Thyroid gland (tissue), 4 donors: ENCODE results near the gene YJU2. TPM values are rescaled to one million over a fixed set of nuclear protein-coding genes. Genes with fewer than 3 reads are reported as not detected.
"Not testable (repeated sequence)": the region's sequence is repeated elsewhere in the genome, so short reads cannot be mapped to it uniquely, and the experiment has no call there.

Experiments
- DNase-seq, 2 donors: peaks; one replicate each; pipeline ENCODE4 v3.0.0-alpha.2; 2019
- H3K27ac ChIP-seq, 3 donors: fragments of 200-600 bp; sonication (generic); 1 replicate in 2 of 3; 2 replicates in 1 of 3; pipeline ENCODE4 v1.5.1; 2016 to 2019; ENCODE audit warnings: mild to moderate bottlenecking in 1 of 3, moderate library complexity in 1 of 3
- H3K27me3 ChIP-seq: fragments of 200-600 bp; sonication (generic); one replicate; pipeline ENCODE4 v1.5.1; 2019
- H3K36me3 ChIP-seq, 2 donors: fragments of 200-600 bp; sonication (generic); one replicate each; pipeline ENCODE4 v1.5.1; 2016 to 2019
- H3K4me1 ChIP-seq, 2 donors: fragments of 200-600 bp; sonication (generic); one replicate each; pipeline ENCODE4 v1.5.1; 2017 to 2019
- H3K4me3 ChIP-seq, 3 donors: fragments of 200-600 bp; sonication (generic); replicated peaks in 1 of 3; 1 replicate in 2 of 3; 2 replicates in 1 of 3; pipeline ENCODE4 v1.5.1; 2016; ENCODE audit warnings: mild to moderate bottlenecking in 1 of 3
- H3K9me3 ChIP-seq: fragments of 200-600 bp; sonication (generic); one replicate; pipeline ENCODE4 v1.5.1; 2017
- POLR2A ChIP-seq, 2 donors: fragments of 450-650 bp; IDR thresholded peaks; one replicate each; pipeline ENCODE4 v1.6.1; 2017; ENCODE audit warnings: antibody characterized with exemption in 2 of 2, mild to moderate bottlenecking in 2 of 2, moderate library complexity in 1 of 2
- WGBS, 2 donors: methylation state at CpG; one replicate each; pipeline ENCODE4 v1.1.5; 2017; 5-methylcytosine and 5-hydroxymethylcytosine counted together
- intact Hi-C: fragments of 100-400 bp; cut with DNase I; formaldehyde crosslinking; loops from one replicate; pipeline ENCODE4 v1.15.1; 2023
- total RNA-seq, 4 donors: library from RNA; depleted of rRNA; stranded (reverse); fragments of >200 nt; gene quantifications; one replicate each; pipeline ENCODE4 v1.2.3, GENCODE V29; 2016
- TF ChIP-seq, protein P1 (sequence below), 6 experiments: fragments of 200-600 bp in 3 of 6; fragments of 450-650 bp in 3 of 6; sonication (generic) in 3 of 6; IDR thresholded peaks; one replicate each; pipeline ENCODE4 v1.5.1; 2016 to 2019; ENCODE audit warnings: antibody characterized with exemption in 6 of 6, mild to moderate bottlenecking in 2 of 6, inconsistent platforms in 1 of 6, moderate library complexity in 1 of 6

YJU2 gene
- total RNA-seq, 4 donors from 2014 or later, result 25.9 to 34.1 (median 31.3) TPM

DNA sequence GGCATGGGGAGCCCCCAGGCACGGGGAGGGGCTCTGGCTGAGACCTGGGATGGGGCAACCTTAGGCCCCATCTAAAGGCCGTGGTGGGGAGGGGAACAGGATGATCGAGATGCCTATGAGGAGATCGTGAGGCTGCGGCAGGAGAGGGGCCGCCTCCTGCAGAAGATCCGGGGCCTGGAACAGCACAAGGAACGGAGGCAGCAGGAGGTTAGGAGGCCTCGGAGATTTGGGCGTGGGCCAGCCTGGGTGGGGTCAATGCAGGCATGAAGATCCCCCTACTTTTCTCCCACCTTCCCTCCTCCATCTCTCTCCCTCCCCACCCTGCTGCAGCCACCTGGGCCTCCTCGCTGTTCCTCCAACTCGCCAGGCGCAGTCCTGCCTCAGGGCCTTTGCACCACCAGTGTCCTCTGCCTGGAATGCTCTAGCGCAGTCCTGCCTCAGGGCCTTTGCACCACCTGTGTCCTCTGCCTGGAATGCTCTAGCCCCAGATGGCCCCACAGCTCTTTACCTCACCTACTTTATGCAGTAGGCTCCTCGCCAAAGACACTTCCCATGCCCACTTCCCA is 36.6 kb upstream of the YJU2 start:
- Histone ChIP-seq H3K9me3 (no peaks in the 10 kb centered on the region), H3K36me3 (no peaks in the 10 kb centered on the region), H3K4me3 (no peak overlapping the region), H3K27ac (no peak overlapping the region), H3K27me3 (no peaks in the 10 kb centered on the region), H3K4me1 (no peaks in the 10 kb centered on the region)
- intact Hi-C loops, result no loop called here
- TF ChIP-seq, protein P1, sequence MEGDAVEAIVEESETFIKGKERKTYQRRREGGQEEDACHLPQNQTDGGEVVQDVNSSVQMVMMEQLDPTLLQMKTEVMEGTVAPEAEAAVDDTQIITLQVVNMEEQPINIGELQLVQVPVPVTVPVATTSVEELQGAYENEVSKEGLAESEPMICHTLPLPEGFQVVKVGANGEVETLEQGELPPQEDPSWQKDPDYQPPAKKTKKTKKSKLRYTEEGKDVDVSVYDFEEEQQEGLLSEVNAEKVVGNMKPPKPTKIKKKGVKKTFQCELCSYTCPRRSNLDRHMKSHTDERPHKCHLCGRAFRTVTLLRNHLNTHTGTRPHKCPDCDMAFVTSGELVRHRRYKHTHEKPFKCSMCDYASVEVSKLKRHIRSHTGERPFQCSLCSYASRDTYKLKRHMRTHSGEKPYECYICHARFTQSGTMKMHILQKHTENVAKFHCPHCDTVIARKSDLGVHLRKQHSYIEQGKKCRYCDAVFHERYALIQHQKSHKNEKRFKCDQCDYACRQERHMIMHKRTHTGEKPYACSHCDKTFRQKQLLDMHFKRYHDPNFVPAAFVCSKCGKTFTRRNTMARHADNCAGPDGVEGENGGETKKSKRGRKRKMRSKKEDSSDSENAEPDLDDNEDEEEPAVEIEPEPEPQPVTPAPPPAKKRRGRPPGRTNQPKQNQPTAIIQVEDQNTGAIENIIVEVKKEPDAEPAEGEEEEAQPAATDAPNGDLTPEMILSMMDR (IDR thresholded peaks at IDR 0.05), result no peak
- no peak for TF ChIP-seq POLR2A (IDR thresholded peaks at IDR 0.05)
- 78 to 89% methylated on average over 14 to 15 of the region's 15 CpGs for WGBS, 2 donors
- no peak for DNase-seq

DNA sequence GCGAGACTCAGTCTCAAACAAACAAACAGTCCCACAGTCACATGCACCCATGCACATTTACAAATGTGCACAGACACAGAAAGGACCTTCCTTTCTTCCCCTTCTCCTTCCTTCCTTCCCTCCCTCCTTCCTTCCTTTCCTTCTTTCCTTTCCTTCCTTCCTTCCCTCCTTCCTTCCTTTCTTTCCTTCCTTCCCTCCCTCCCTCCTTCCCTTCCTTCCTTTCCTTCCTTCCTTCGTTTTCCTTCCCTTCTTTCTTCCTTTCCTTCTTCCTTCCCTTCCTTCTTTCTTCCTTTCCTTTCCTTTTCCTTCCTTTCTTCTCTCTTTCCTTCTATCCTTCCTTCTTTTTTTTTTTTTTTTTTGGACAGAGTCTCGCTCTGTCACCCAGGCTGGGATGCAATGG is 33.8 kb upstream of the YJU2 start:
- 72 to 85% methylated on average over 3 of the region's 3 CpGs for WGBS, 2 donors
- Histone ChIP-seq H3K4me3 (no peak overlapping the region), H3K36me3 (no peaks in the 10 kb centered on the region), H3K27me3 (no peaks in the 10 kb centered on the region), H3K27ac (no peak overlapping the region), H3K4me1 (no peaks in the 10 kb centered on the region), H3K9me3 (no peaks in the 10 kb centered on the region)
- TF ChIP-seq POLR2A (IDR thresholded peaks at IDR 0.05), result no peak
- TF ChIP-seq, protein P1 (IDR thresholded peaks at IDR 0.05), result no peak
- no peak for DNase-seq
- intact Hi-C loops, result no loop called here

DNA sequence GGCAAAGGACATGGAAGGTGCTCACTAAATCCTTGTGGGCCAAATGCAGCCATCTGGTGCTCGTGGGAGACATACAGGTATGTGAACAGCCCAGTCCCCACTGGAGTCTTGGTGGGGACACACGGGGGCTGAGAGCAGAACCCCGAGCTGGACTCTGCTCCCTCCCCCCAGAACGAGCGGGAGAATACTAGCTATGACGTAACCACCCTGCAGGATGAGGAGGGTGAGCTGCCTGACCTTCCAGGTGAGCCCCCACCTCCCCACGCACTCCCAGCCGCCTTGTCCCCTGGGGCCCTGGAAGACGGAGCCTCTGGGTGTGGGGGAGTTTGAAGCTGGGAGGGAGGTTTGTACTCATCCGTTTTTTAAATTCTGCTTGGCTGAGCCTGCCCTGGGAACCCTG is 31.1 kb upstream of the YJU2 start:
- Histone ChIP-seq H3K27ac (no peak overlapping the region), H3K4me3 (no peak overlapping the region), H3K36me3 (no peaks in the 10 kb centered on the region), H3K9me3 (no peaks in the 10 kb centered on the region), H3K4me1 (no peaks in the 10 kb centered on the region), H3K27me3 (no peaks in the 10 kb centered on the region)
- 60 to 79% methylated on average over 4 to 10 of the region's 10 CpGs for WGBS, 2 donors
- TF ChIP-seq POLR2A (IDR thresholded peaks at IDR 0.05), result no peak
- TF ChIP-seq, protein P1 (IDR thresholded peaks at IDR 0.05), result no peak
- intact Hi-C loops, result no loop called here
- no peak for DNase-seq

DNA sequence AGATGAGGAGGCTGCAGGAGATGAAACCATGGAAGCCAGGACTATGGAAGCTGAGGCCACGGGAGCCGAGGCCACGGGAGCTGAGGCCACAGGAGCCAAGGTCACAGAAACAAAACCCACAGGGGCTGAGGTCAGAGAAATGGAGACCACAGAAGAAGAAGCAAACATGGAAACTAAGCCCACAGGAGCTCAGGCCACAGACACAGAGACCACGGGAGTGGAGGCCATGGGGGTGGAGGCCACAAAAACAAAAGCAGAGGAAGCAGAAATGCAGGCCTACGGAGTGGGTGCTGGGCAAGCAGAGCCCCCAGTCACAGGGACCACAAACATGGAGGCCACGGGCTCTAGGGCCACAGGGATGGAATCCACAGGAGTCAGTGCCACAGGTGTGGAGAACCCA is 30.0 kb upstream of the YJU2 start:
- Histone ChIP-seq H3K9me3 (no peaks in the 10 kb centered on the region), H3K4me1 (no peaks in the 10 kb centered on the region), H3K27ac (no peak overlapping the region), H3K36me3 (no peaks in the 10 kb centered on the region), H3K27me3 (no peaks in the 10 kb centered on the region), H3K4me3 (no peak overlapping the region)
- no peak for TF ChIP-seq POLR2A (IDR thresholded peaks at IDR 0.05)
- TF ChIP-seq, protein P1 (IDR thresholded peaks at IDR 0.05), result no peak
- no peak for DNase-seq
- intact Hi-C loops, result no loop called here
- WGBS, 2 donors, result 81 to 89% methylated on average over 6 of the region's 6 CpGs

DNA sequence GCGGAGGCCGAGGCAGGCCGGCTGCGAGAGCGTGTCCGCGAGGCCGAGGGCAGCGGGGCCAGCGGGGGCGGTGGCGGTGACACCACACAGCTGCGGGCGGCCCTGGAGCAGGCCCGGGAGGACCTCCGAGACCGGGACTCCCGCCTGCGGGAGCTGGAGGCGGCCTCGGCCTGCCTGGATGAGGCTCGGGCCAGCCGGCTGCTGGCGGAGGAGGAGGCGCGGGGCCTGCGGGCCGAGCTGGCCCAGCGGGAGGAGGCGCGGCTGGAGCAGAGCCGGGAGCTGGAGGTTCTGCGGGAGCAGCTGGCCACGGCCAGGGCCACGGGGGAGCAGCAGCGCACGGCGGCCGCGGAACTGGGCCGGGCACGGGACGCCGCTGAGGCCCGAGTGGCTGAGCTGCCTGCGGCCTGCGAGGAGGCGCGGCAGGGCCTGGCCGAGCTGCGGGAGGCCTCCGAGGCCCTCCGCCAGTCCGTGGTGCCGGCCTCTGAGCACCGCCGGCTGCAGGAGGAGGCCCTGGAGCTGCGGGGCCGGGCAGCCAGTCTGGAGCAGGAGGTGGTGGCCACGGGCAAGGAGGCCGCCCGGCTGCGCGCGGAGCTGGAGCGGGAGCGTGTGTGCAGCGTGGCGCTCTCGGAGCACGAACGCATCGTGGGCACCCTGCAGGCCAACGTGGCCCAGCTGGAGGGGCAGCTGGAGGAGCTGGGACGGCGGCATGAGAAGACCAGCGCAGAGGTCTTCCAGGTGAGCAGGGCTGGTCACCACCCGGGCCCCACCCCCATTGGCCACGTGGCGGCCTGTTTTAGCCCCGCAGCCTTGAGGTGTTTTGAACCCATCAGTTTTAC is 29.2 kb upstream of the YJU2 start:
- Histone ChIP-seq H3K9me3 (no peaks in the 10 kb centered on the region), H3K4me3 (no peak overlapping the region), H3K27ac (no peak overlapping the region), H3K27me3 (no peaks in the 10 kb centered on the region), H3K36me3 (no peaks in the 10 kb centered on the region), H3K4me1 (no peaks in the 10 kb centered on the region)
- no peak for DNase-seq
- 95 to 96% methylated on average over 48 to 64 of the region's 81 CpGs for WGBS, 2 donors
- intact Hi-C loops, result no loop called here
- TF ChIP-seq POLR2A (IDR thresholded peaks at IDR 0.05), result no peak
- TF ChIP-seq, protein P1 (IDR thresholded peaks at IDR 0.05), result no peak

DNA sequence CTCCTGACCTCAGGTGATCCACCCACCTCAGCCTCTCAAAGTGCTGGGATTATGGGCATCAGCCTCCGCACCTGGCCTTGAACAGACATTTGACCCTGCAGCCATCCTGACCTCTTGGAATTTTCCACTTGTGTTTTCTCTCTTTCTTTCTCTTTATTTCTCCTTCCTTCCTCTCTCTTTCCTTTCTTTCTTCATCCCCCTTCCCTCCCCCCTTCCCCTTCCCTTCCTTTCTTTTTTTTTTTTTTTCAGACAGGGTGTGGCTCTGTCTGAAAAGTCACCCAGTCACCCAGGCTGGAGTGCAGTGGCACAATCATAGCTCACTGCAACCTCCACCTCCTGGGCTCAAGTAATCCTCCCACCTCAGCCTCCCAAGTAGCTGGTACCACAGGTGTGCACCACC is 28.4 kb upstream of the YJU2 start:
- H3K27ac ChIP-seq, H3K4me1 ChIP-seq, H3K36me3 ChIP-seq, intact Hi-C loops, H3K9me3 ChIP-seq, H3K27me3 ChIP-seq, H3K4me3 ChIP-seq, DNase-seq: not testable (repeated sequence)
- WGBS, 2 donors, result 86 to 96% methylated on average over 1 of the region's 1 CpG
